K562 (cell line): ENCODE results near the gene HAND2. TPM values are rescaled to one million over a fixed set of nuclear protein-coding genes. Genes with fewer than 3 reads are reported as not detected.

Source experiments
- ATAC-seq: fragments of 200-7000 bp; cut with Tn5 transposase; 3 replicates; pipeline ENCODE4 v1.9.1; 2020; ENCODE audit warnings: moderate library complexity
- BruUV-seq: library from RNA; stranded (reverse); fragments of 400-500 nt; replicated peaks from 2 replicates; lab custom pipeline; 2021; lab: Mats Ljungman, UMichigan
- CTCF ChIA-PET: fragments of 300-600 bp; formaldehyde crosslinking; extraction: SDS; loops from one replicate; lab custom pipeline; 2021; ENCODE audit warnings: low intra/inter-chr PET ratio; lab: Yijun Ruan, JAX
- POLR2A ChIA-PET: fragments of 300-600, 350-650 bp; sonication (Branson Sonifier 250); formaldehyde crosslinking; extraction: SDS; loops from one replicate; lab custom pipeline; 2021; ENCODE audit warnings: antibody characterized with exemption, inconsistent platforms; lab: Yijun Ruan, JAX
- DNase-seq, 4 experiments: peaks; one replicate each; pipeline versions ENCODE4 v3.0.0 to v3.0.0-alpha.2; 2011 to 2018; ENCODE audit warnings: low spot score in 3 of 4, mixed read lengths in 3 of 4; ENCODE audit errors: extremely low read depth in 1 of 4
- FAIRE-seq: peaks from 2 replicates; lab custom pipeline; 2011; peaks lifted over from hg19 to GRCh38; lab: Jason Lieb, UNC
- H2AFZ ChIP-seq: 2 replicates; pipeline ENCODE4 v1.6.0; 2011; ENCODE audit warnings: low read depth, low read length, control low read depth, inconsistent platforms
- H3K27ac ChIP-seq: fragments of 200-600 bp; 3 replicates; pipeline ENCODE4 v1.8.0; 2011; ENCODE audit warnings: low read depth, mild to moderate bottlenecking, control low read depth, inconsistent platforms, low read length, moderate library complexity, mixed read lengths; ENCODE audit errors: extremely low read depth
- H3K27me3 ChIP-seq, 2 experiments: fragments of 300-600 bp in 1 of 2; 2 replicates in 1 of 2; 3 replicates in 1 of 2; pipeline versions ENCODE4 v1.6.0 to v1.8.0; 2011; ENCODE audit warnings: inconsistent platforms in 2 of 2, low read length in 2 of 2, mild to moderate bottlenecking in 1 of 2, mixed read lengths in 1 of 2, moderate library complexity in 1 of 2; ENCODE audit not compliant: control insufficient read depth in 2 of 2, insufficient read depth in 2 of 2
- H3K36me3 ChIP-seq: fragments of 300-600 bp; 3 replicates; pipeline ENCODE4 v1.8.0; 2011; ENCODE audit warnings: mild to moderate bottlenecking, low read length, inconsistent platforms; ENCODE audit not compliant: control insufficient read depth, insufficient read depth
- H3K4me1 ChIP-seq, 2 experiments: fragments of 200-600 bp in 1 of 2; replicated peaks in 1 of 2; 2 replicates in 1 of 2; 3 replicates in 1 of 2; pipeline versions ENCODE4 v1.5.1 to v1.8.0; 2011; ENCODE audit warnings: inconsistent platforms in 2 of 2, low read length in 2 of 2, mild to moderate bottlenecking in 1 of 2, mixed read lengths in 1 of 2, moderate library complexity in 1 of 2; ENCODE audit not compliant: control insufficient read depth in 2 of 2, insufficient read depth in 2 of 2
- H3K4me2 ChIP-seq: 2 replicates; pipeline ENCODE4 v1.6.1; 2011; ENCODE audit warnings: low read length, control low read depth, inconsistent platforms, mixed read lengths; ENCODE audit not compliant: insufficient read depth
- H3K4me3 ChIP-seq: fragments of 200-600 bp; sonication (generic), shearing (Covaris generic); 2 replicates; pipeline ENCODE4 v1.5.1; 2016; ENCODE audit warnings: control low read depth, inconsistent platforms
- H3K79me2 ChIP-seq: fragments of 200-600 bp; 3 replicates; pipeline ENCODE4 v1.8.0; 2011; ENCODE audit warnings: low read length, inconsistent platforms; ENCODE audit not compliant: control insufficient read depth, insufficient read depth
- H3K9ac ChIP-seq, 2 experiments: 2 replicates each; pipeline versions ENCODE4 v1.6.0 to v1.6.1; 2011; ENCODE audit warnings: low read depth in 2 of 2, low read length in 2 of 2, control low read depth in 1 of 2, inconsistent platforms in 1 of 2, mild to moderate bottlenecking in 1 of 2, mixed read lengths in 1 of 2; ENCODE audit not compliant: insufficient read depth in 1 of 2
- H3K9me1 ChIP-seq: one replicate; pipeline ENCODE4 v1.6.0; 2011; ENCODE audit warnings: inconsistent platforms, mild to moderate bottlenecking, low read length, moderate library complexity; ENCODE audit not compliant: control insufficient read depth, insufficient read depth
- H3K9me3 ChIP-seq: replicated peaks from 2 replicates; pipeline ENCODE4 v1.5.1; 2011; ENCODE audit warnings: low read depth, low read length, inconsistent platforms; ENCODE audit not compliant: control insufficient read depth, insufficient read depth
- H4K20me1 ChIP-seq: replicated peaks from 2 replicates; pipeline ENCODE4 v1.6.1; 2011; ENCODE audit warnings: low read length, inconsistent platforms, mixed read lengths; ENCODE audit not compliant: control insufficient read depth, insufficient read depth
- ATF4 ChIP-seq: fragments of 450-650 bp; formaldehyde crosslinking; IDR thresholded peaks from 2 replicates; pipeline ENCODE4 v1.4.0; 2022; ENCODE audit warnings: mild to moderate bottlenecking, moderate library complexity
- PPARD ChIP-seq: fragments of 250-450 bp; sonication (Bioruptor Pico); IDR thresholded peaks from 2 replicates; pipeline ENCODE4 v1.8.0; 2022; ENCODE audit warnings: inconsistent platforms, mild to moderate bottlenecking, moderate library complexity
- ZNF165 ChIP-seq: fragments of 250-450 bp; sonication (Bioruptor Pico); IDR thresholded peaks from 2 replicates; pipeline ENCODE4 v1.4.0; 2020; ENCODE audit warnings: borderline replicate concordance
- ZNF239 ChIP-seq: fragments of 250-450 bp; sonication (Bioruptor Pico); IDR thresholded peaks from 2 replicates; pipeline ENCODE4 v1.4.0; 2020; ENCODE audit warnings: mild to moderate bottlenecking
- ZNF347 ChIP-seq: fragments of 450-650 bp; formaldehyde crosslinking; IDR thresholded peaks from 2 replicates; pipeline ENCODE4 v1.4.0; 2020; ENCODE audit warnings: low read depth, mild to moderate bottlenecking, moderate library complexity
- ZNF639 ChIP-seq, 2 experiments: fragments of 200-800 bp in 1 of 2; sonication (Bioruptor generic) in 1 of 2; sonication (generic) in 1 of 2; formaldehyde crosslinking in 1 of 2; IDR thresholded peaks in 1 of 2; conservative IDR thresholded peaks in 1 of 2; 2 replicates each; pipeline versions ENCODE4 v1.5.0 to v1.6.1; 2016 to 2020; ENCODE audit warnings: missing compliant biosample characterization in 1 of 2, missing genetic modification characterization in 1 of 2, missing genetic modification reagents in 1 of 2
- ZZZ3 ChIP-seq: fragments of 450-650 bp; IDR thresholded peaks from 2 replicates; pipeline ENCODE4 v1.6.1; 2016; ENCODE audit warnings: antibody characterized with exemption, mild to moderate bottlenecking, moderate library complexity
- WGBS: fragments of 100-300 bp; shearing (Covaris generic); methylation state at CpG from one replicate; pipeline ENCODE4 v1.1.6; 2016; ENCODE audit warnings: low coverage, mixed read lengths; ENCODE audit not compliant: insufficient coverage; ENCODE audit errors: missing lambda C conversion rate; 5-methylcytosine and 5-hydroxymethylcytosine counted together
- in situ Hi-C: fragments of 300-500 bp; cut with MboI; formaldehyde crosslinking; loops from 4 replicates; pipeline ENCODE4 v1.15.0; 2018; ENCODE audit warnings: inconsistent platforms, mixed read lengths
- intact Hi-C: fragments of 100-400 bp; cut with micrococcal nuclease; formaldehyde crosslinking; loops from 2 replicates; pipeline ENCODE4 v1.14.2; 2022
- polyA plus RNA-seq, 8 experiments: library from polyadenylated mRNA; depleted of rRNA in 4 of 8; stranded (reverse) in 5 of 8; unstranded in 3 of 8; fragments of >200 nt; fragmentation: Nextera tagmentation in 2 of 8; fragmentation: Illumina TruSeq in 1 of 8; extraction: Ambion mirVana in 2 of 8; extraction: Trizol in 1 of 8; gene quantifications; 2 replicates each; pipeline versions ENCODE4 v1.2.1 to v1.2.3, GENCODE V29; 2011 to 2014; ENCODE audit warnings: inconsistent platforms in 1 of 8, missing spikeins in 1 of 8
- total RNA-seq, 7 experiments: library from RNA; depleted of rRNA in 6 of 7; stranded (reverse); fragments of >200 nt in 6 of 7; fragmentation: Illumina TruSeq in 2 of 7; extraction: Trizol in 2 of 7; gene quantifications; 2 replicates each; pipeline versions ENCODE4 v1.2.1 to v1.2.3, GENCODE V29; 2011 to 2021; ENCODE audit warnings: low replicate concordance in 1 of 7

Gene HAND2
- total and polyA plus RNA-seq, 9 of the 15 experiments (the other 6 are each of a cell fraction or from before 2014, with no cell fraction given) = 1.7 to 12.8 (median 4.9) TPM

- intact Hi-C loops = no loop called here
- H3K9me3 ChIP-seq = no peaks in the 10 kb centered on the region
- no peak overlapping the region for H3K9ac ChIP-seq
- no peaks in the 10 kb centered on the region for H3K27me3 ChIP-seq
- no peaks in the 10 kb centered on the region for H3K9me1 ChIP-seq
- no TSS peak for BruUV-seq
- DNase-seq (no peak), FAIRE-seq (no peak), ATAC-seq (no peak)
- no peaks in the 10 kb centered on the region for H3K4me1 ChIP-seq
- WGBS = 9% methylated on average over 1 of the region's 1 CpG
- in situ Hi-C loops = no loop called here
- no peak overlapping the region for H3K27ac ChIP-seq
- no peak overlapping the region for H3K4me2 ChIP-seq
- ChIA-PET POLR2A (interaction anchor here (2.1 kb wide), 1 partner anchor 11 kb away, joined by 8 read pairs; no protein-coding TSS in a partner anchor), CTCF (no interaction called here)
- no peak overlapping the region for H2AFZ ChIP-seq
- H4K20me1 ChIP-seq = no peaks in the 10 kb centered on the region
- no peaks in the 10 kb centered on the region for H3K79me2 ChIP-seq
- H3K4me3 ChIP-seq = no peak overlapping the region
- H3K36me3 ChIP-seq = no peaks in the 10 kb centered on the region
- no peak for TF ChIP-seq ZZZ3
- no peak for TF ChIP-seq PPARD (CRISPR knock-in tag)
- no peak for TF ChIP-seq ZNF347 (CRISPR knock-in tag)
- no peak for TF ChIP-seq ZNF239
- TF ChIP-seq ATF4 (CRISPR knock-in tag) = no peak
- no peak for TF ChIP-seq ZNF639 (CRISPR knock-in tag; conservative IDR thresholded peaks at IDR 0.05 in 1 of 2, IDR thresholded peaks at IDR 0.05 in 1 of 2)
- no peak for TF ChIP-seq ZNF165 (CRISPR knock-in tag)
Measured at GRCh38 chr4:173488656-173489055, 41.4 kb downstream of the HAND2 start.
